Stimulated activated CD4-positive, alpha-beta T cell treated with anti-CD3 and anti-CD28 coated beads, Interleukin-2, amount 100 ng/mL, for 24 hours (primary cell): ENCODE results near the gene CCDC82.
"Not testable (repeated sequence)": the region's sequence is repeated elsewhere in the genome, so short reads cannot be mapped to it uniquely, and the experiment has no call there.

Experiments
- DNase-seq, 2 donors: peaks; one replicate each; pipeline ENCODE4 v3.0.0-alpha.2; 2020

CCDC82 gene

GRCh38 chr11:96389720-96390487, at the start of gene CCDC82, which contains the start of gene JRKL:
Gene CCDC82, minus strand, starts transcription at chr11:96389912. Its CDS starts 5,165 bp downstream, at chr11:96384747.
Gene JRKL, plus strand, starts transcription at chr11:96390013. Its CDS starts 637 bp downstream, at chr11:96390650.
- DNase-seq, result peak; percentile 99

GRCh38 chr11:96432654-96433053, 42.9 kb upstream of the CCDC82 start:
- DNase-seq, result not testable (repeated sequence)

GRCh38 chr11:96430668-96431067, 41.0 kb upstream of the CCDC82 start:
- no peak for DNase-seq

GRCh38 chr11:96424693-96425092, 35.0 kb upstream of the CCDC82 start:
- DNase-seq, result no peak

GRCh38 chr11:96413408-96413807, 23.7 kb upstream of the CCDC82 start:
- no peak for DNase-seq

GRCh38 chr11:96412761-96413381, 23.2 kb upstream of the CCDC82 start:
- no peak for DNase-seq

DNA sequence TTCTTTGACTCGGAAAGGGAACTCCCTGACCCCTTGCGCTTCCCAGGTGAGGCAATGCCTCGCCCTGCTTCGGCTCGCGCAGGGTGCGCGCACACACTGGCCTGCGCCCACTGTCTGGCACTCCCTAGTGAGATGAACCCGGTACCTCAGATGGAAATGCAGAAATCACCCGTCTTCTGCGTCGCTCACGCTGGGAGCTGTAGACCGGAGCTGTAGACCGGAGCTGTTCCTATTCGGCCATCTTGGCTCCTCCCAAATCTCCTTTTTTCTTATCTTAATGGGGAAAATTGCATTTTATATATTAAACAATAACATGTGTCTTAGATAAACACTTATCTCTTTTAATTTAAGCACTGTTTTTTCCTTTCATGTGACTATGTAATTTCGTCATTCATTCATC, 21.7 kb upstream of the CCDC82 start:
- not testable (repeated sequence) for DNase-seq

GRCh38 chr11:96400697-96401096, 11.0 kb upstream of the CCDC82 start:
- no peak for DNase-seq

GRCh38 chr11:96397863-96398262, 8.2 kb upstream of the CCDC82 start:
- DNase-seq, result no peak

DNA sequence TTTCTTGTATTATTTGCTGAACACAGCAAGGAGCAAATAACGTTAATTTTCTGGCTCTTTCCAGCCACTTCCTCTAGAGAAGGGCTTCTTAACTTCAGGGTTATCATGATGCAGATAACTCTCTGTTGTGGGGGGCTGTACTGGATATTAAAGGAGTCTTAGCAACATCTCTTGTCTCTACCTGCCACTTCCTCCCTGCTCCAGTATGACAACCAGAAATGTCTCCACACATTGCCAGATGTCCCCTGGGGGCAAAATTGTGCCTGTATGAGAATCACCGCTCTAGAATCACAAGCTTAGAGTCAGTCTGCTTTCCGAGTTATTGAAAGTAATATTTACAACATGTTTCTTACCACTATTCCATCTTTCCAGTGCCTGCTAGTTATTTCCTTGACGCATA, 6.9 kb upstream of the CCDC82 start:
- no peak for DNase-seq

DNA sequence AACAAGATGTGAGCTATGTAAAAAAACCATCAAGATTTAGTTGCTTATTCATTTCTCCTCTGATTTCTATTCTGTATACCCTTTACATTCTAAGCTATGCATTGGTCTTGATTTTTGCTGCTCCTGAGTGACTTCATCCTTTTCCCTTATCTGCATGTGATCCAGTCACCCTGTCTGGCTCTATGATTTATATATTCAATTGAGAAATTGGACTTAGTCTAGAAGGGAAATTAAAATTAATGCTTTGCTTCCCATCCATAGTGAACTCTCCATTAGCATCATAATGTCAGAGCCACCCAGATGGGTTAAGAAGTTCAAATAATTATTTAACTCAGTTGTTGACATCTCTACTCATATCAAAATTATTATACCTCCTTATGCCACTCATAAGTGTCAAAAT, 5.1 kb upstream of the CCDC82 start:
- DNase-seq, result no peak

- no peak for DNase-seq
Observed at GRCh38 chr11:96393753-96394348, 4.1 kb upstream of the CCDC82 start.

DNA sequence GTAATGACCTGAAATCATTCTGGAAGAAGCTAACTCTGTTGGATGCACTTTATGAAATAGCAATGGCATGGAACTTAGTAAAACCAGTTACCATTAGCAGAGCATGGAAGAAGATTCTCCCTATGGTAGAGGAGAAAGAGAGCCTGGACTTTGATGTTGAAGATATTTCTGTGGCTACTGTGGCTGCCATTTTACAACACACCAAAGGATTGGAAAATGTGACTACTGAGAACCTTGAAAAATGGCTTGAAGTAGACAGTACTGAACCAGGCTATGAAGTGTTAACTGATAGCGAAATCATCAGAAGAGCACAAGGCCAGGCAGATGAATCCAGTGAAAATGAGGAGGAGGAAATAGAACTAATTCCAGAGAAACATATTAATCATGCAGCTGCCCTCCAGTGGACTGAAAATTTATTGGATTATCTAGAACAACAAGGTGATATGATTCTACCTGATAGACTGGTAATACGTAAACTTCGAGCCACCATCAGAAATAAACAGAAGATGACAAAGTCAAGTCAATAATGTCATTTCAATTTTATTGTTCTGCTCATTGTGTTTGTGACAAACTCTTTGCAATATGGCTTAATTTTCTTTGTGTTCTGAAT, 2.1 kb upstream of the CCDC82 start:
- no peak for DNase-seq

DNA sequence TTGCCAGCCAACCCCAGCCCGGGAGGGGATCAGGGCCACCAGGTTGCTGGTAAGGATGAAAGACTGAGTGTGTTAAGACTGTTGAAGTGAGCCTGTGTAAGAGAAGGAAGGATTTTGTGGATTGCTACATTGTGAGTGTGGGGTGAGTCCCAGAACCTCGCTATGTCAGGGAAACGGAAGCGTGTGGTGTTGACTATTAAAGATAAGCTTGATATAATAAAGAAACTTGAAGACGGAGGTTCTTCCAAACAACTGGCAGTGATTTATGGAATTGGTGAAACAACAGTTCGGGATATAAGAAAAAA, 728 bp upstream of the CCDC82 start:
- DNase-seq, result no peak

DNA sequence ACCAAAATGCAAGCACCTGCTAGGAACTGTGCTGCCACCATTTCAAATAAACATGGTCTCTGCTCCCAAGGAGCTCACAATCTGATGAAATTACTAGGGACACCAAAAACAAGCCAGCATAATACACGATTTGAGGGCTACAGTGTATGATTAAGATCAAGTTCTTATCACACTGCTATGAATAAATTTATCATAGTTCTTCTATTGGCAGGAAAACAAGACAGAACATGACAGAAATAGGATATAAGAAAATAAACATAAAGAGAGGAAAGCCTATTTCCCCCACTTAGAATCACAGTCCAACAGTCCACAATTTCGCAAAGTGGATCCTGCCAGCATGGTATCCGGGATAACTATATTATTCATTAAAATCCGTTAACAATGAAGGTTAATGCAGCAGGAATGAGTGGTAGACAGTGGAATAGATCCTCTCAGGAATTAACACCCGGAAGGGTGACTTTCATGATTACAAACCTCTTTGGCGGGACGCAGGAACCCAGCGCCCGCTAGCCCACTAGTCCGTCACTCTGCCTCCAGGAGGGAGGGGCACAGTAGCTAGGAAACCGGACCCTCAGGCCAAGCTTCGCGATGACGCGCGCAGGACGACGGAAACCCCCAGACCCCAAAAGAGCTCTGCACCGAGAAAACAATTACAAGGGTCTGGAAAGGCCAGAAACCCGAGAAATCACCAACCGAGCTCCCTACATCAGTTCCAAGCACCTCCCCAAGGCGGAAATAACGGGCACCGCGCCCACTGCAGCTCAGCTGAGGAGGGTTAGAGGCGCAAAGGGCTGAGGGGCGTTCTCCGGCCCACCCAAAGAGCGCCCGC, 607 bp downstream of the CCDC82 start:
- no peak for DNase-seq

GRCh38 chr11:96385187-96385586, 4.5 kb downstream of the CCDC82 start:
- DNase-seq, result no peak

- DNase-seq, result no peak
Observed at GRCh38 chr11:96384156-96384555, 5.6 kb downstream of the CCDC82 start.

DNA sequence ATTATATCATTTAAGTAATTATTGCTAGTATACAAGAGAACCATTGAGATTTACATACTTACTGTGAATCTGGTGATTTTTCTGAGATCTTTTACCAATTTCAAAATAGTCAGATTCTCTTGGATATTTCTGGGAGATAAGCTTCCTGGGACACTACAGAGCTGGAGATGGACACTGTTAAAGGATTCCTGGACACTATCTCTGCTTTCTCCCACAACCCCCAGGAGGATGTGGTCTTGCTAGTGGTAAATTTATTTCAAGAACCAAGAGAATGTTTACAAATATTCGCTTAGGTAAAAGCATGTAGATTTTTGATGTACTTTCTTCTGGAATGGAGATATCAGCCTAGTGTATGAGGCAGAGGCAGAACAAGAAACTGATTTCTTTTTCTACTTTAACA, 12.9 kb downstream of the CCDC82 start:
- no peak for DNase-seq

DNA sequence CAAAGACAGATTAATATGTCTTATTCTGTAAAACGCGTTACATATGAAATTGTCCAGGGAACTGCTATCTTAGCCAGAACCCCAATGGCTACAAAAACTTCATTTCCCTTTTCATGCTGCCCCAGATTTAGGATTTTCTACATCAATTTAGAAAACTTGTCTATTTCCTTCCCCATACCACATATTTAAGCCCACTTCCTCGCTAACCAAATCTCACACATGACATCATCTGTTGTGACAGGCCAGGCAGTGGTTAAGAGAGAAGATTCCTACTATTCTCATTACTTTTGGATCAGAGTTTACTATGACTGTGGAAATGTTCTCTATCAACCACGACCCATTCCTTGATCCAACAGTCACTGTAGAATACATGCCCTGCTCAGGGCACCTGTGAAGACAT, 15.9 kb downstream of the CCDC82 start:
- no peak for DNase-seq

GRCh38 chr11:96367342-96367741, 22.4 kb downstream of the CCDC82 start:
- no peak for DNase-seq

DNA sequence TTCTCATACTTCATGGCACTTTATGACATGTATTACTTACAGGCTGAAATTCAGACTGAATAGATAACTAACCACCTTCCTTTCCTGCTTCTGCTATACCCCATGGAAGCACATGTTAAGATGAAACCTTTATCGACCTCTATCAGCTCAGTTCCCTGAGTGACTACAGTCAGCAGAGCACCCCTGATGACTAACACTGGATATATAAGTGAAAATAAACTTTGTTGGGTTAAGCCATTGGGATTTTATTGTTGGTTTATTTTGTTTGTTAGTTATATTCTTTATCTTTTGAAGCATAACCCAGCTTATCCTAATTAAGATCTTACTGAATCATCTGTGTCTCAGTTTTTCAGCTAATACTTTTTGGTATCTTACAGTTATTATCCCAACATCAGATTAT, 23.7 kb downstream of the CCDC82 start:
- no peak for DNase-seq

DNA sequence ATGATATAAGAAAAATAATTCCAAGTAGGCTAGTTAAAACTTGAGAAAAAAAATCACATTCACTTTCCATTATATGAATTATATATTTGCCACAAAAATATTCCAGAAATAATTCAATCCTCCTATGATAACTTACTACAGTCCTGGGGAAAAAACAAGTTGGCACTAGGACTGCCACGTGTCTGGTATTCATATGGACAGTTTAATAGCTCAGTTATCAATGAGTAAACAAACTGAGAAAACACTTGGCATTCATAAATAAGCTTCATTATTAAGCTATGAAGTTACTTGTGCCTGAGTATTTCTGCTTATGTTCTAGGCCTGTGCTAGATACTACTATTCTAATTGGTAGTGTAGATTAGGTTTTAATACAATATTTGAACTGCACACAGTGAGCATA, 24.2 kb downstream of the CCDC82 start:
- DNase-seq, result no peak

DNA sequence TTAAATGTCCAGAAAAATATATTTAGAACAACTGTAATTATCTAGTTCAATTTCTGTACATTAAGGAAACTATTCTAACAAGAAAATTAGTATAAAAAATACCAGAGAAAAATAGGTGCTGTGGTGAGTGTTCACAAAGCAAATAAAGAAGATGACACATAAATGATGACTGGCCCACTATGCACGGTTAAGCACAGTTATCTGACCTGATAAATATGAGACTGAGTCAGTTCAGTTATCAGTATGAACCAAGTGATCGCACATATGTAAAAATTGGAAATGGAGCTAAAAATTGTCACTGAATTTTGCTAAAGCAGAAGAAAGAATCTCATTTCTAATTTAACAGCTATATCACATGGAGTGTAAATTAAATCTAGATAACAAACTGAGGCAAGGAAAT, 27.9 kb downstream of the CCDC82 start:
- no peak for DNase-seq
